Dedifferentiated amniotic fluid mesenchymal stem cell (primary cell): ENCODE measurements around the gene PGGHG.
"Not testable (repeated sequence)": the region's sequence is repeated elsewhere in the genome, so short reads cannot be mapped to it uniquely, and the experiment has no call there.

Source experiments
- DNase-seq: peaks from one replicate; pipeline ENCODE4 v3.0.0-alpha.2; 2016; ENCODE audit errors: extremely low spot score

The PGGHG gene

GRCh38 chr11:297586-298405 lies 8.9 kb downstream of the PGGHG start:
- no peak for DNase-seq

- DNase-seq: no peak
Observed at GRCh38 chr11:298406-299065, 9.6 kb downstream of the PGGHG start.

- DNase-seq: no peak
Observed at GRCh38 chr11:299081-299891, 10.4 kb downstream of the PGGHG start, which contains the start of gene IFITM5. IFITM5 (minus strand) TSS chr11:299526; CDS start chr11:299490, 36 bp downstream.

GRCh38 chr11:299951-300735 lies 11.2 kb downstream of the PGGHG start:
- DNase-seq: no peak

- DNase-seq: no peak
Observed at GRCh38 chr11:303363-303762, 14.4 kb downstream of the PGGHG start.

- DNase-seq: no peak
Observed at GRCh38 chr11:304061-304506, 15.2 kb downstream of the PGGHG start.

GRCh38 chr11:304915-305843 lies 16.3 kb downstream of the PGGHG start:
- peak; percentile 79 for DNase-seq

GRCh38 chr11:305844-306211 lies 16.9 kb downstream of the PGGHG start:
- DNase-seq: no peak

- DNase-seq: no peak
Observed at GRCh38 chr11:306645-307371, 17.9 kb downstream of the PGGHG start.

GRCh38 chr11:307766-308708 lies 19.1 kb downstream of the PGGHG start, which contains the start of gene IFITM2:
IFITM2 (plus strand) TSS chr11:307816; CDS start chr11:308193, 377 bp downstream.
- DNase-seq: peak; percentile 54

- DNase-seq: not testable (repeated sequence)
Observed at GRCh38 chr11:308740-309665, 20.1 kb downstream of the PGGHG start.

GRCh38 chr11:309979-310572 lies 21.1 kb downstream of the PGGHG start:
- DNase-seq: not testable (repeated sequence)

GRCh38 chr11:311013-311748 lies 22.3 kb downstream of the PGGHG start:
- DNase-seq: not testable (repeated sequence)

- no peak for DNase-seq
Observed at GRCh38 chr11:312092-312816, 23.3 kb downstream of the PGGHG start.

GRCh38 chr11:313304-313786 lies 24.4 kb downstream of the PGGHG start:
- no peak for DNase-seq
